LoVo (cell line): Measurements from ENCODE around the gene NPBWR2.
"Not testable (repeated sequence)": the region's sequence is repeated elsewhere in the genome, so short reads cannot be mapped to it uniquely, and the experiment has no call there.

Experiments used
- DNase-seq: peaks from one replicate; pipeline ENCODE4 v3.0.0-alpha.2; 2016; ENCODE audit warnings: low spot score

Gene NPBWR2

DNA sequence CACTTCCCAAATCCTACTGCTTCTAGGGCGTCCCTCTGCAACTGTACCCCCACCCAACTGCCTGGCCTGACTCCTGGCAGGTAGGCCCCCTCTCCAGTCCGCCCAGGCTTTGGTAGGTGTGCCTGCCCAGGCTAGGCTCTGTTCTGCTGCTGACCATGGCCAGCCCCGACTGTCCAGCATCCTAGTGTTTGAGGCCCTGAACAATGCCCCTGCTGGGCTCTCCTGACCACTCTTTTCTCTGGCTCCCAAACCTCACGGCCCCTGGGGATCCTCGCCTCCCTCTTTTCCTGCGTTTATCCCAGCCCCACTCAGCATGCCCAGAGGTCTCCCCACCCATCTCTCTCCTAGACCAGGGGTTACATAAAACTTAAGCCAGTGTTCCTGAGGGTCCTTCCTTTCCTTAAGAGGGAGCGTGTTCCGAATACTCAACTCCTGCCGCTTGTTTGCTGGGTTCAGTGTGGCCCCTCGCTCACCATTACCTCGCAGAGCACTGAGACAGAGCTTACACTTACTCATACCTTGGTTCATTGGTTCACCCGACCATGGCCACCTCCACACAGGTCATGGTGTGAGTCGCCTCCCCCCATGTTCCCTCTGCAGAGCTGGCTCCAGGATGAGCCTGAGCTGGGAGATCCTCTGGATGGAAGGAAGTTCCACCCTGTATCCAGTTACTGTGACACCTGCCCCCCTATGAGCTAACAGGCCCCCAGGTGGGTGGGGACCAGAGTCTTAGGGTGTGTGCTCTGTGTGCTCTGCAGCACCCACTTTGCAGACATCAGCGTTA lies 35.8 kb upstream of the NPBWR2 start:
- no peak for DNase-seq

GRCh38 chr20:64142590-64142989 lies 35.2 kb upstream of the NPBWR2 start:
- no peak for DNase-seq

DNA sequence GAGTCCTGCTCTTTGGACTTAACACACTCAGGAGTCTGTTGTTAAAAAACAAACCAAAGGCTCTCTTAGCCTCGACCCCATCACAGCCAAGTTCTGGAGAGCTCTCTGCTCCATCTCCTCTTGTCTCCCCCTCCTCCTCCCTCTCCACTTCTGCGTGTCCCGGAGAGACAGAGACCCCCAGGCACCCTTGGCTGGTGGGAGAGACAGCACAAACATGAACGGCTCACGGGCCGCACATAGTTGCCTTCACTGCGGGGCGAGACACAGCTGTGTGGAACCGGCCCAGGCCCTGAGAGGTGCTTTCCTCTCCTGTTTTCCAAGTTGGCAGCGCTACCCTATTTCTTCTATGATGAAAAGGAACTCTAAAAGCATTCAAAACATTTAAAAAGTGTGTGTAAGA lies 33.6 kb upstream of the NPBWR2 start:
- no peak for DNase-seq

DNA sequence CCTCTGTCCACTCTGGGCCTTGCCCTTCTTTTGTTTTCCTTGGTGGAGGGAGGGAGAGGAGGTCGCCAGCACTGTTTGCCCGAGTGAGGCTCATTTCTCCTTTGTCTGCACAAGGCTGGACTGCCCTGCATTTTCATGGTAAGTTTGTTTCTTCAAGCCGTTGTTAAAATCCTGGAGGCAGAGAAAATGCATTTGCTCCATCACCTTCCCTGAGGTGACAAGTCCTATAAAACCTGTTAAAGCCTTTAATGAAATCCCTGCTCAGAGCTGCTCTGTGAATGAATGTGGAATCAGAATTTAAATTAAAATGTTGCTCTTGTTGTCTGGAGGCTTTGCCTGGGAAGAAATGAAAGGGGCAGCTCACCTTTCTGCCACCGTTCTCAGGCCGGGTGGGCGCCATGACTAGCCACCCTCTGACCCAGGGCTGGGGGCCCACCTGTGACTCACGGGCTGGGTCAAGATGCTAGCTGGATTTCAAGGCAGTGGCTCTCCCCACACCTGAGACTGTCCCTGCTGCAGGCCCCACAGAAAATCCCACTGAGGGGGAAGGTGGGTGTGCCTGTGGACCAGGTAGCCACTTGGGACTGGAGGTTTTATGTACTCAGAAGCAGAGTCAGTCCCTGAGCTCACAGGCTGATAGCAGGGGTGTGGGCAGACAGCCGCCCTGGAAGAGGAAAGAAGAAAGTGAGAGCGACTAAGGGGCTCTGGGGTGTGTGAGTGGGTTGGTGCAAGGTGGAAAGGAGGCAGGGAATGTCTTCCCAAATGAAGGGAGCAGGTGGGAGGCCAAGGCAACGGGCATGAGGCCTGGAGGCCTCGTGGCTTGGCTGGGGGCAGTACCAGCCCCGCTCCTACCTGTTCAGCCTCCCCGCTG lies 32.9 kb upstream of the NPBWR2 start:
- no peak for DNase-seq

- DNase-seq: no peak
Measured at GRCh38 chr20:64139199-64140060, 32.1 kb upstream of the NPBWR2 start.

DNA sequence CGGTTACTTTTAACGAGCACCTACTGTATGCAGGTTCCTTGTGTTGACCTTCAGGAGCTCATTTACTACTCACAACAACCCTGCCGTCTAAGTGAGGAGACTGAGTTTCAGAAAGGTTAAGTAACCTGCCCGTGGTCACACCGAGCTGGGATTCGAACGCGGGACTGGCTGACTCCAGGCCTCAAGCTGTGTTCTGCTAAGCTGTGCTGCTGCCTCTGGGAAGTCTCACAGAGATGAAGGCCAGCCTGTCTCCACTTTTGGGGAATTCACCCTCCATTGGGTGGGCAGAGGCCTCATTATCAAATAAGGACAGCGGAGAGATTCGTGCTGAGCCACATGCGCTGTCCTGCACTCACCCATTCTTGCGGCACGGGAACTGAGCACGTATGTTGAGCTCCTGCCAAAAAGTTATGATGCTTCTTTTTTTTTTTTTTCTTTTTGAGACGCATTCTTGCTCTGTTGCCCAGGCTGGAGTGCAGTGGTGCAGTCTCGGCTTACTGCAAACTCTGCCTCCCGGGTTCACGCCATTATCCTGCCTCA lies 31.0 kb upstream of the NPBWR2 start:
- DNase-seq: no peak

DNA sequence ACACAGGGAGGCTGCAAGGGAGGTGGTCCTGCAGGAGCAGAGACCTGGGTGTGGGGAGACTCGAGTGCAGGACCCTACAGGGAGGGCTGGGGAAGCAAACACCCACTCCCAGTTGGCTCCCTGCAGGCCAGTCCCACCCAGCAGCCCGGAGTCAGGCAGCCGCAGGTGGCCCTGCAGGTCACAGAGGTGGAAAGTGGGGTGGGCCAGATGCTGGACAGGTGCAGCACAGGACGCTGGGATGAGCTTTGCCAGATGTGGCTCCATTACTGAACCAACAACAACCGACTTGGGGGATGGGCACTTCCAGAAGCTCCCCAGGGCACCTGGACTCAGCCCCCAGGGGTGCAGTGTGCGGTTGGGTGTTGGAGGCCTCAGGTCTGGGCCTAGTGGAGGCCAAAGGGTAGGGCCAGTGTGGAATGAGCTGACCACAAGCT lies 30.2 kb upstream of the NPBWR2 start:
- no peak for DNase-seq

DNA sequence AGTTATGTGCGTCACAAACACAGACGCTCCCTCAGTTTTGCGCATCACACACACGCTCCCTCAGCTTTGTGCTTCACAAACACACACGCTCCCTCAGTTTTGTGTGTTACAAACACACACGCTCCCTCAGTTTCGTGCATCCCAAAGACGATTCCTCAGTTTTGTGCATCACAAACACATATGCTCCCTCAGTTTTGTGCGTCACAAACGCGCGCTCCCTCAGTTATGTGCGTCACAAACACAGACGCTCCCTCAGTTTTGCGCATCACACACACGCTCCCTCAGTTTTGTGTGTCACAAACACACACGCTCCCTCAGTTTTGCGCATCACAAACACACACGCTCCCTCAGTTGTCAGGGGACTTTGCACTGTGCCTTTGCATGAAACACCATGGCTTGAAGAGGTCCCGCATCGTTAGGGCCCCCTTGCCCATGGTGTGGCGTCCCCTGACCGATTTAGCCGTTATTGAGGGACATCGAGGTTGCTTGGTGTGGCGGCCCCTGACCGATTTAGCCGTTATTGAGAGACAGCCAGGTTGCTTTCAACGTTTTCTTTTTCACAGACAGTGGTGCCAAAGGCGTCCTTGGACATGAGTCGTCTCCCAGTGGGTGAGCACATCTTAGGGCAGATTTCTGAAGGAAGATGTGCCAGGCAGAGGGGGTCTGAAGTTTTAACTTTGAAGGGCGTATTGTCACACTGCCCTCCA lies 28.8 kb upstream of the NPBWR2 start:
- DNase-seq: no peak

- not testable (repeated sequence) for DNase-seq
Measured at GRCh38 chr20:64134744-64135143, 27.4 kb upstream of the NPBWR2 start.

DNA sequence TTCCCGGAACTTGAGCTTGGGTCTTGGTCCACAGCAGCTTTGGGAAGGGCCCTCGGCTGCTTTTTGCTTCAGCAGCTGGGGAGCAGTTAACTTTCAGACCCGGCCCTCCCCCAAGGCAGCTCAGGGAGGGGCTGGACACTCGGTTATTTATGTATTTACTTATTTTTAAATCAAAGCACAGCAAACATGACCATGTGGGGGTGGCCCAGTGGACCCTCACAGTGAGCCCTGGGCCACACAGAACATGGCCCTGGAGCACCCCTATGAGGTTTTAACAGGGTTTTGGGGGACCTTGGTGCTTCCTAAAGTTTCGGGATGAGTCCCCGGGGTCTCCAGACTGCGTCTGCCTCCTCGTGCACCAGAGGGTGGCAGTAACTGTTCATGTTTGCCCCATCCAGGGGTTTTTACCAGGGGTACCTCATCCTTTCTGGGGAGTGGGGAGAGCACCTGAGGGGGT lies 26.6 kb upstream of the NPBWR2 start:
- DNase-seq: no peak

DNA sequence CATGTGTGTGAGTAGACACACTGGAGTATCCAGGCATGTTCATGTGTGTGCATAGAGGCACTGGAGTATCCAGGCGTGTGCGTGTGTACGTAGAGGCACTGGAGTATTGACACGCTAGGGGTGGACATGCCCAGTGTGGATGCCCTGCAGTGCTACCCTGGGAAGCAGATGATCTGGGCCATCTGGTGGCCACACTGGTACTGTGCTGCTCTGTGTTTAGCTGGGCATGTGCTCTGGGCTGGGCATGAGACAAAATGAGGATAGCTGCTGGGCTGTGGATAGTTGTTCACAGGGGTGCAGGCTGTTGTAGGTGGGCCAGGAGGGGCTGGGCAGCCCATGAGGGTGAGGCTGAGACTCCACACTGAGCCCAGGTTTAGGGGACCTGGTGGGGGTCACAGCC lies 24.0 kb upstream of the NPBWR2 start:
- no peak for DNase-seq

- DNase-seq: no peak
Measured at GRCh38 chr20:64130876-64131275, 23.5 kb upstream of the NPBWR2 start.

GRCh38 chr20:64130271-64130670 lies 22.9 kb upstream of the NPBWR2 start:
- no peak for DNase-seq

- DNase-seq: no peak
Measured at GRCh38 chr20:64129146-64129782, 21.9 kb upstream of the NPBWR2 start.

- DNase-seq: not testable (repeated sequence)
Measured at GRCh38 chr20:64123517-64123916, 16.2 kb upstream of the NPBWR2 start.

DNA sequence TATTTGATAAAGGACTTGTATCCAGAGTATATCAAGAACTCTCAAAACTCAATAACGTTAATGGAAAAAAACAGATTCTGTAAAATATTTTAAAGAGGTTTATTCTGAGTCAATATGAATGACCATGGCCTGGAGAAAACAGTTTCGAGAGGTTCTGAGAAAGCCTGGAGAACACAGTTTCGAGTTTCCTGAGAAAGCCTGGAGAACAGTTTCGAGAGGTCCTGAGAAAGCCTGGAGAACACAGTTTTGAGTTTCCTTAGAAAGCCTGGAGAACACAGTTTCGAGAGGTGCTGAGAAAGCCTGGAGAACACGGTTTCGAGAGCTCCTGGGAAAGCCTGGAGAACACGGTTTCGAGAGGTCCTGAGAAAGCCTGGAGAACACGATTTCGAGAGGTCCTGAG lies 15.6 kb upstream of the NPBWR2 start:
- DNase-seq: not testable (repeated sequence)

GRCh38 chr20:64121586-64121985 lies 14.2 kb upstream of the NPBWR2 start:
- DNase-seq: no peak

- no peak for DNase-seq
Measured at GRCh38 chr20:64119681-64120341, 12.4 kb upstream of the NPBWR2 start.

DNA sequence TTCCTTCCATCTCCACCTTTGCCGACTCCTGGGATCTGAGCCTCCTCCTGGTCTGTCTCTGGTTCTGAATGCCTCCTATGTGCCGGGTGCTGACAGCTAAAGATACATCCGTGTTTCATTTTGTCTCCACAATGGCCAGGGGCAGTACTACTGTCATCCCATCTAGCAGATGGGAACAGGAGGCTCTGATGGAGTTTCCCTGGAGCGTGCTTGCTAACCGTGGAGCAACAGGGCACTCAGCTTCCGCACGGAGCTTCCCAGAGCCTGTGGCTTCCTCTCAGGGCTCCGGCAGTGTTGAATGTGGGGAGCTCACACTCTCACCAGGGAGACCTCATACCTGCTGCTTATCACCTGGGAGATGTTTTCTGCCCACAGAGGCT lies 11.9 kb upstream of the NPBWR2 start:
- DNase-seq: no peak

- DNase-seq: not testable (repeated sequence)
Measured at GRCh38 chr20:64117432-64117777, 10.0 kb upstream of the NPBWR2 start.
